GM19351 (cell line): Measurements from ENCODE around the gene GBP5.
"Not testable (repeated sequence)": the region's sequence is repeated elsewhere in the genome, so short reads cannot be mapped to it uniquely, and the experiment has no call there.

ENCODE experiments used
- ATAC-seq: cut with Tn5 transposase; IDR thresholded peaks from one replicate; pipeline ENCODE4 v1.9.1; 2021; ENCODE audit warnings: mild to moderate bottlenecking, moderate library complexity; ENCODE audit not compliant: unreplicated experiment

The GBP5 gene

DNA sequence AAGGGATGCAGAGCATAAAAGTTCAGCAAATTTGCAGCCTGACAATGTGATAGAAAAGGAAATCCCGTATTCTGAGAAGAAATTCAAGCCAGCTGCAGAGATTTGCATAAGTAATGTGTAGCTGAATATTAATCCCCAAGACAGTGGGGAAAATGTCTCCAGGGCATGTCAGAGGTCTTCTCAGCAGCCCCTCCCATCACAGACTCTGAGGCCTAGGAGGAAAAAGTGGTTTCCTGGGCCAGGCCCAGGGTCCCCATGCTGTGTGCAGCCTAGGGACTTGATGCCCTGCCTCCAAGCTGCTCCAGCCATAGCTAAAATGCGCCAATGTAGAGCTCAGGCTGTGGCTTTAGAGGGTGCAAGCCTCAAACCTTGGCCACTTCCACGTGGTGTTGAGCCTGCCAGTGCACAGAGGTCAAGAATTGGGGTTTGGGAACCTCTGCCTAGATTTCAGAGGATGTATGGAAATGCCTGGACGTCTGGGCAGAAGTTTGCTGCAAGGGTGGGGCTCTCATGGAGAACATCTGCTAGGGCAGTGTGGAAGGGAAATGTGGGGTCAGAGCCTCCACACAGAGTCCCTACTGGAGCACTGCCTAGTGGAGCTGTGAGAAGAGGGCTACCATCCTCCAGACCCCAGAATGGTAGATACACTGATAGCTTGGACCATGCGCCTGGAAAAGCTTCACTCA, 11.6 kb upstream of the GBP5 start:
- not testable (repeated sequence) for ATAC-seq

DNA sequence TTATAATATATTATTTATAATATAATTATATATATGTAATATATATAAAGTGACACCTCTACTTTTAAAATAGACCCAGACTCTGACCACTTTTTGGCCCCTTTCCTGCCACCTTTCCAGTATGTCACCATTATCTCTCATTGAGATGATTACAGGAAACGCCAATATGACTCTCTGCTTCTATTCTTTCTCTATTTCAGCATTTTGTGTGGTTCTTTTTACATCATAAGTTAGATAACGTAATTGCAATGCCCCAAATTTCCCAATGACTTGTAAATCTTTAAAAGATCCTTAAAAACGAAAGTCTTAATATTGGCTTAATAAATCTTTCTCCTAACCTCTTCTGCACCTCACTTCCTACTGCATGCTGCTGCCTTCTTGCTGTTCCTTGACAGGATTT, 8.1 kb upstream of the GBP5 start:
- no peak for ATAC-seq

DNA sequence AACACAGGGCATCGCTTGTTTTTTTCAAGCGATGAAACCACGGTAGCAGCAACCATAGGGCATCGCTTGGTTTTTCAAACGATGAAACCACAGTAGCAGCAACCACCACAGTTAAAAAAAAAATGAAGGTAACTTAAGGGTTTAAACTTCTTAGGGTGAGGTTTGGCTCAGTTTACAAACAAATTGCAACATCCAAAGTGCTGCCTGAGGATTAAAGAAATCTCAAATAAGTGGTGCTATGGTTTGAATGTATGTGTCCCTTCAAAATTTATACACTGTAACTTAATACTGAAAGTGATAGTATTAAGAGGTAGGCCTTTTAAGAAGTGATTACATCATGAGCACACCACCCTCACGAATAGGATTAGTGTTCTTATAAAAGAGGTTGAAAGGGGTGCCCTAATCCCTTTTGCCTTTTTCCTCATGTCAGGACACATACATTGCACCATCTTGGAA, 6.4 kb upstream of the GBP5 start:
- ATAC-seq, result no peak

DNA sequence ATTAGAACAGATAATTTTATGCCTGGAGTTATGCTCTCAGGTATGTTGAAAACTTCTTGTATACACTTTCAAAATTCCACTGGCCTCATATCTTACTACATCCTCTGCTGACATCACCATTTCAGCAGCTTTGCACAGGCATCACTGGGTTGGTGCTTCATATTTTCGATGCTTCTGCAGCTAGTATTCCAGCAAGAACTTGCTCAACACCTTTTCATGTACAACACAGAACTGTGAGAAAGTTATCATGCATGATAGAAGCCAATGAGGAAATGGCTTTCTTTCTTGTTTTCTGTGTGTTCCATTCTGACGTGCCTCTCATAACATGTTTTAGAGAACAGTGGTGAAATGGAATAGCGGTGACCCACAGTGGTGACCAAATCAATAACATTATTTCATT, 5.1 kb upstream of the GBP5 start:
- ATAC-seq, result no peak

DNA sequence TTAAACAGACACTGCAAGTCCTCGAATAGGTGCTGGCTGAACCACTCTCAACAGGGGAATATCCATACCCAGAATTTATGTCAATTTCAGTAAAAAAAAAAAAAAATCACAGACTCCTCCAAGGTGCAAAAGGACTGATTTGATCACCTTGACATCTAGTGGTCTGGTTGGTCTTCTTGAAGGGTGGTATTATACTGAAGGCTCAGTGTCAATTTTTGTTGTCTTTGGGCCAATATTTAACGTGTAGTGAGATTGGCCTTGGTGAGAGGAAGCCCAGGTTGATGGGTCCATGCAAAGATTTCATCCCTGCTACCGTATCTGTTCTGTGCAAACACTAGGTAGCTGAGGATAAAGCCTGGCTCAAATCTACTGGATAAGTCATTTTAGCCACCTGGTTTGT, 4.0 kb upstream of the GBP5 start:
- no peak for ATAC-seq

DNA sequence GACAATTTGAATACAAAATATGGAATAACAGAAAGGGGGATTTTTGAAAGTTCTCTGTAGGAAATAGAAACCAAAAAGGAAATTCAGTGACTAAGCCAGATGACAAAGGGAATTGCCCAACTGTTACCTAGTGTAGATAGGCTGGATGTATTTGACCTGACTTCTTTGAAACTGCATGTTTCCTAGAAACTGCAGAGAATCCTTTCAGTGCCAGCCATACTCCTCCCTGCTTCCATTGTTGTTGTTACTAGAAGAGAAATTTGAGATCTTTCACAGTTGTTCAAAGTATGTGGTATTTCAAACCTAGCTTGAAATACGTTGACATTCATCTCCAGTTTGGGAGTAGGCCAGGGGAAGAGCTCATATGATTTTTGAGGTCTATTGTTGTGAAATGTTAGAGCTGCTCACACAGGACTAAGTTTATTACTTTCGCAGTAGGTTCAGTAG, 1.8 kb upstream of the GBP5 start:
- ATAC-seq, result no peak

DNA sequence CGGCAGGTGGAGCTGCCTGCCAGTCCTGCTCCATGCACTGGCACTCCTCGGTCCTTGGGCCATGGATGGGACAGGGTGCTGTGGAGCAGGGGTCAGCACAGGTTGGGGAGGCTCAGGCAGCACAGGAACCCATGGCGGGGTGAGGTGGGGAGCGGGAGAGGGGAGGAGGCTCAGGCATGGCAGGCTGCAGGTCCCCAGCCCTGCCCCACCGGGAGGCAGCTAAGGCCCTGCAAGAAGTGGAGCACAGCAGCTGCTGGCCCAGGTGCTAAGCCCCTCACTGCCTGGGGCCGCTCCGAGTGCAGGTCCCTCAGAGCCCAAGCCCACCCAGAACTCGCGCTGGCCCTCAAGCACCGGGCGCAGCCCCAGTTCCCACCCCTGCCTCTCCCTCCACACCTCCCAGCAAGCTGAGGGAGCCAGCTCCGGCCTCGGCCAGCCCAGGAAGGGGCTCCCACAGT, 691 bp upstream of the GBP5 start:
- ATAC-seq, result no peak

DNA sequence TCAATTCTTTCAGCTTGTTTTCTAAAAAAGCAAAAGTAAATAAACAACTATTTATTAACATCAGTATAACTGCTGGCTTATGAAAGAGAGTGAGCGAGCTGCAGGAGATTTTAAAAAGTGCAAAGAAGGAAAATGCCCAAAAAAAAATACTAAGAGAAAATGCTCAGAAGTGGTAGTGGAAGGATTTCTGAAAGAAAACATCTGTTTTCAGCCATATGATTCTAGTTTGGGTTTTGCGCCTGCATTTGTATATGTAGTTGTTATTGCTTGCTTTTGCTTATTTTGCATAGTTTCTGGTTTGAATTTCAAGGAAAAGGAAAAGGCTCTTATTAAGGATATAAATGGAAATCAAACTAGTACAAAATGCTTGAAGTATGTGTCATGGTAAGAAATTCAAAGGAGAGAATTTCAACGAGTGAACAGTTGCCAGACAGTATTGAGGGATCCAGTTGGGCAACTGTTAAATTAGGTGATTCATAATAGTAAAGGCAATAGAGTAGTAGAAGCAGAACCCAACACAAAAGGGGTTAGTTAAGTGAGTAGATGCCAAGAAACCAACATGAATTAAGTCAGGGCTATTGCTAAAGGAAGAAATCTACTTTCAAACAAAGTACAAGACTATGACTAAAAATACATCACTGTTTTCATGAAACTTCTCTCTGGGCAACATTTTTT, 1.2 kb downstream of the GBP5 start:
- ATAC-seq, result peak; percentile 36

DNA sequence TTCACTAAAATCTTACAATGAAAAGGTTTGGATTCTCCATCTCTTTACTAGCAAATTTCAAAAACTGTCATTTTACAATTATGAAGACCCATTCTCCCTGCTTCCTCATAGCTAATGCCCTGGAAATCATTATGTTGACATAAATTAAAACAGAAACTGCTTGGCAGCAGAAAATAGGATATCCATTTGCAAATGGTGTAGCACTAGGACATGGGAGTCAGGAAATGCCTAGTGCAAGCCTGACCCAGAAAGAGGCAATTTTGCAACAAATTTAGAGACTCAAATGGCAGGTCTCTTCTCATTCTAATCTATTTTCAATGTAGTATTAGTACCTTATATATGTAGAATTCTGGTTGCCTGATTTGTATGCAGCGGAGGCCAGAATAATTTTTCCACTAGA, 2.2 kb downstream of the GBP5 start:
- no peak for ATAC-seq

DNA sequence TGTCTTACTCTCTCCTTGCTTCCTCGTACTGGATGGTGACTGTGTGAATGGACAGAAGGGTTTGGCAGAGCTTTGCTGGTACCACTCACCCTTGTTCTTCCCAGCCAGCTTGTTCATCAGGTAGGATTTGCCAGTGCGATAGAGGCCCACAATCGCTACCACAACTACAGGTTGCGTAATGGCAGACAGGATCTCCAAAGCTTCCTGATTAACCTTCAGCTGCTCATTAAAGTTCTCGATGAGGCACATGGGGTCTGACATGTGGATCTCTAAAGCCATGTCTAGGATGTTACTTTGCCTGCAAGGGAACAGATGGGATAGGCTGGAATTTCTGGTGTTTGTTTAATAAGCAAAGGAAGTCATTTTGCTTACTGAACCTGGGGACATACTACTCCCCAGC, 3.4 kb downstream of the GBP5 start:
- no peak for ATAC-seq

DNA sequence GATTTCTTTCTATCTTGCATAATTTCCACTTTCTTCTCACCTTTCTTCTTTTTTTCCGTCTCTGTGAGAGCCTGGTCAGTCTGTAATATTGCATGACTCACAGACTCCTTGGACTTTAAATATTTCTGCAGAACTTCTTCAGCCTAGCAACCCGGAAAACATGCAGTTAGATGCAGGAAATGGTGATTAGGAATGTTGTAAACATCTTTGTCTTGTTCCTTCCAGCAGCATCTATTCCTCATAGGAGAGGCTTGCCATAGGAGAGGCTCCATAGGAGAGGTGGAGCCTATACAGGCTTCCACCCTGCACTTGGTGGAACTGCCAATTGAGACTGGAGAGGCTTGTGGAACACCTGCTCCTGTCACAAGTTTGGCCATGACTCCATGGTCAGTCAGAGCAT, 10.0 kb downstream of the GBP5 start:
- no peak for ATAC-seq

DNA sequence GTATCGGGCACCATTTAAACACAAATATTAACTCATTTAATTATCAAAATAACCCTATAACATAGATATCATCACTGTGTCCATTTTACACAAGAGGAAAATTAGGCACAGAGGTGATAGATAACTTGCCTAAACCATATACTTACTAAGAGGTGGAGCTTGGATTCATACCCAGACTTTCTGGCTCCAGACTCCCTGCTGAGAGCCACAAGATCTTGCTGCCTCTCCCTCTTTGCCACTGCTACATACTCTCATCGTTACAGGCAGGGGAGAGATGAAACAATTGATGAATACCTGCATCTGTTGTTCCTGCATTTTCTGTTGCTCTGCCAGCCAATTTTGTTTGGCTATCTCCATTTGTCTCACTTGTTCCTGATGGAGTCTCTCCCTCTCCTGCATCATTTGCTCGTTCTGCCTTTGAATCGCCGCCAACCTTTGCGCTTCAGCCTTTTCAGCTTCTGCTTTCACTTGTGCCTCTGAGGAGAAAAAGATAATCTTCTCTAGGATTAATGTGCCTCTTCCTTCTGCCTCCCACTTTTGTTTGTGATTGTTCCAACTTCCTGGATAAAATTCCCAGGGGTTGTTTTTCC, 10.6 kb downstream of the GBP5 start:
- ATAC-seq, result no peak

DNA sequence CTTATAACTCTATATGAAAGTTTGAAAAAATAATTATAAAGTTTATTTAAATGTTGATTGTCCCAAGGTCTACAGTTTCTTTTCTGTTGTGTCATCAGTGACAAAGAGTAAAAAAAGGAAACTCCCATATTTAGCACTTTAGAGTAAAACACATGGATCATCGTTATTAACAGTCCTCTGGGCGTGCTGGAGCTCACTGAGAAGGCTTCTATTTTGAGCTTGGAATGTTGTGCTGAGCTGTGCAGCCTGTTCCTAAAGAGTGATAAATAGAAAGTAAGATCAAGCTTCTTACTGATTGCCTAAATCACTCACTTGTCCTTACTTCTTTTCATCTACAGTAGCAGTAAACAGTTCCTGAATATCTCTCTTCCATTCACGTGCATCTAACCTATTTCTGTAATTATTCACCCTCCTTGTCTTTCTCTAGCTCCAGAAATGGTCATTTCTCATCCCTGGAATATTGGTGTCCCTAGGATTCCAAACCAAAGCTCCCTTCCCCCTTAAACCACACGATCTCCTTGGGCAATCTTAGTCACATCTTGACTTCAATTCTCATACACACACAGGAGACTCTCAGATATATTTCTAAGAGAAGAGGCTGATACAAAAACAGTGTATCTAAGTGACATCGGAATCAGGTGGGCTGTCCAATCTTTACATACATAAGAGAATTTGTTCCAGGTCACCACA, 11.9 kb downstream of the GBP5 start:
- no peak for ATAC-seq

DNA sequence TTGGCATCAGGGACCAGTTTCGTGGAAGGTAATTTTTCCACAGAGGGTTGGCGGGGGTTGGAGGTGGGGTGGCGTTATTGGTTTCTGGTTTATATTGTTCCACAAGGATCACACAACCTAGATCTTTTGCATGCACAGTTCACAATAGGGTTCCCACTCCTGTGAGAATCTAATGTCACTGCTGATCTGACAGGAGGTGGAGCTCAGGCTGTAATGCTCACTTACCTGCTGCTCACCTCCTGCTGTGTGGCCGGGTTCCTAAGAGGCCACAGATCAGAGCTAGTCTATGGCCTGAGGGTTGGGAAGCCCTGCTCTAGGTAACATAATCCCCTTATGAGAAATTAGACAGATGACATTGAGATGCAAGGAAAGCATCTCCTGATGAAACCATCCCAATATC, 12.6 kb downstream of the GBP5 start:
- ATAC-seq, result no peak

DNA sequence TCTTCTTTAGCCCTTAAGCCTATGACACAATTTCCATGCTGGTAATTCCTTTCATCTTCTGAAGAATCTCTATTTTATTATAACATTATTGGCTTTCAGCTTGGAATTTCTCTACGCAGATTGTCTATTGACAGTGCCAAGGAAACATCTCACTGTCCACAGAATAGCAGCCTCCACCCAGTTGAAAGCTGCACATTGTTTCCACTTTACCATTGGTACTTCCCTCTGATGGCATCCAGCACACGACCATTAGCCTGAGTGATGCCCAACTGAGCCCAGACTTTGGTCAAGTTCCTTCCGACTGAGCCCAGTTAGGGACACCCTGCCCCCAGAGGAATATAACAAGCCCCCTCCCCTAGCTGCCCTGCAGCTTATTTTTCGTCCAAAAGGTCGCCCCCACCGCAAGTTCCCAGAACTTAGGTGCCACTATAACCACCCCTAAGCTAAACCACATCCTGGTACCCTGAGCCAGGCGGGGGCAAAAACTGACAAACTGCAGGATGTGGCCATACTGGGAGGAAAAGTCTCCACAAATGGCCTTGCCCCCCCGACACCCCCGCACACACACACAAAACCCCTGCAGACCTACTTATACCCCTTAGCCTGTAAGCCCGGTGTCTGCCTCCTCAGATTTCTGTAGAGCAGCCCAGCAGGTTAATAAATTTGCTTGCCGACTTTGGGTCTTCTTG, 13.2 kb downstream of the GBP5 start:
- ATAC-seq, result no peak

DNA sequence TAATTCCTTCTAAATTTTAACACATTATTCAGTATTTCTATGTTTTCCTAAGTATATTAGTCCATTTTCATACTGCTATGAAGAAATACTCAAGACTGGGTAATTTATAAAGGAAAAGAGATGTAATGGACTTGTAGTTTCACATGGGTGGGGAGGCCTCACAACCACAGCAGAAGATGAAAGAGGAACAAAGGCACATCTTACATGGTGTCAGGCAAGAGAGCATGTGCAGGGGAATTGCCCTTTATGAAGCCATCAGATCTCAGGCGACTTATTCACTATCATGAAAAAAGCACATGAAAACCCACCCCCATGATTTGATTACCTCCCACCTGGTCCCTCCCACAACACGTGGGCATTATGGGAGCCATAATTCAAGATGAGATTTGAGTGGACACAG, 15.6 kb downstream of the GBP5 start:
- ATAC-seq, result no peak

DNA sequence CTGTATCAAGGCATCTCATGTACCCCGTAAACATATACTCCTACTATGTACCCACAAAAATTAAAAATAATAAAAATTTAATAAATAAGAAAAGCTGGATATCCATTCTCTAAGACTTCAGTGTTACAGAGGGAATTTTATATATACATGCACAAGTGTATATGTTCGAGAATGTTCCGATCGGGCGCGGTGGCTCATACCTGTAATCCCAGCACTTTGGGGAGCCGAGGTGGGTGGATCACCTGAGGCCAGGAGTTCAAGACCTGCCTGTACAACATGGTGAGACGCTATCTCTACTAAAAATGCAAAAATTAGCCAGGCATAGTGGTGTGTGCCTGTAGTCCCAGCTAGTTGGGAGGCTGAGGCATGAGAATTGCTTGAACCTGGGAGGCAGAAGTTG, 17.1 kb downstream of the GBP5 start:
- ATAC-seq, result not testable (repeated sequence)

DNA sequence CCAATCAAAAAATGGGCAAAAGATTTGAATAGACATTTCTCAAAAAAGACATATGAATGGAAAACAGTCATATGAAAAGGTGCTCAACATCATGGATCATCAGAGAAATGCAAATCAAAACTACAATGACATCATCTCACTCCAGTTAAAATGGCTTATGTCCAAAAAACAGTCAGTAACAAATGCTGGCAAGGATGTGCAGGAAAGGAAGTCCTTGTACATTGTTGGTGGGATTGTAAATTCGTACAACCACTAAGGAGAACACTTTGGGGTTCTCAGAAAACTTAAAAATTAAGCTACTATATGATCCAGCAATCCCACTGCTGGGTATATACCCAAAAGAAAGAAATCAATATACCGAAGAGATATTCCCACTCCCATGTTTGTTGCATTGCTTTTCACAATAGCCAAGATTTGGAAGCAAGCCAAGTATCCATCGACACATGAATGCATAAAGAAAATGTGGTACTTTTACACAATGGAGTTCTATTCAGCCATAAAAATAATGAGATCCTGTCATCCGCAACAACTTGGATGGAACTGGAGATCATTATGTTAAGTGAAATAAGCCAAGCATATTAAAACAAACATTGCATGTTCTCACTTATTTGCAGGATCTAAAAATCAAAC, 17.9 kb downstream of the GBP5 start:
- ATAC-seq, result no peak

DNA sequence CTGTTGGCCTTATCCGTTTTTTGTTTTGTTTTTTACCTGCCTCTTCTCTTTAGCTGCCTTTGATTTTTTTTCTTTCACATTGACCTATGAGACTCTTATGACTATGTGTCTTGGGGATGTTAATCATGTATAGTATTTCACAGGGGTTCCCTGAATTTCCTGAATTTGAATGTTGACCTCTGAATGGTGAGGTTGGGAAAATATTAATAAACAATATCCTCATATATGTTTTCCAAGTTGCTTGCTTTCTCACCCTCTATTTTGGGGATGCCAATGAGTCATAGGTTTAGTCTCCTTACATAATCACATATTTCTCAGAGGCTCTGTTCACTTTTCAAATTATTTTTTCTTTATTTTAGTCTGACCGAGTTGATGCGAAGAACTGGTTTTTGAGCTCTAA, 29.6 kb downstream of the GBP5 start:
- no peak for ATAC-seq
